ENCODE measurements around the gene ADAMTS2. TPM values are rescaled to one million over a fixed set of nuclear protein-coding genes. Genes with fewer than 3 reads are reported as not detected.

The ADAMTS2 gene
- total RNA-seq, 1 donor from 2014 or later, result 18.8 TPM

GRCh38 chr5:179297486-179298180 lies 47.6 kb downstream of the ADAMTS2 start:
- H3K9me3 ChIP-seq (ENCODE audit: insufficient read depth, low read depth, low read length), result no peaks in the 10 kb centered on the region
- H3K27me3 Mint-ChIP-seq (ENCODE audit: low read depth, unreplicated experiment), result peaks cover 7% of the 10 kb centered on the region
- DNase-seq (ENCODE audit: low read depth) (no peak), FAIRE-seq (no peak)
- H2AFZ ChIP-seq (ENCODE audit: low read depth, low read length), result no peak overlapping the region
- H3K4me1 Mint-ChIP-seq (ENCODE audit: low read depth, unreplicated experiment), result peaks cover 3% of the 10 kb centered on the region
- H3K9me3 Mint-ChIP-seq (ENCODE audit: unreplicated experiment), result peaks cover 13% of the 10 kb centered on the region
- no peaks in the 10 kb centered on the region for H3K4me1 ChIP-seq (ENCODE audit: insufficient read depth, low read length)
- no peak overlapping the region for H3K4me3 ChIP-seq (ENCODE audit: insufficient read depth, low read depth, low read length)
- H3K79me2 ChIP-seq (ENCODE audit: insufficient read depth, low read length), result no peaks in the 10 kb centered on the region
- H3K36me3 ChIP-seq (ENCODE audit: insufficient read depth, low read length), result no peaks in the 10 kb centered on the region
- no peaks in the 10 kb centered on the region for H3K27me3 ChIP-seq (ENCODE audit: insufficient read depth, low read length)
- H4K20me1 ChIP-seq (ENCODE audit: insufficient read depth, low read length), result no peaks in the 10 kb centered on the region
- no peak overlapping the region for H3K4me2 ChIP-seq (ENCODE audit: low read length)
- peak overlapping the region; percentile 27 for H3K4me3 Mint-ChIP-seq (ENCODE audit: unreplicated experiment)
- H3K27ac ChIP-seq (ENCODE audit: low read depth, low read length), result no peak overlapping the region
- TF ChIP-seq EZH2 (IDR thresholded peaks at IDR 0.05; ENCODE audit: insufficient read depth, low read length) (no peak), CTCF (IDR thresholded peaks at IDR 0.05; ENCODE audit: insufficient read depth, low read depth, low read length) (no peak)
- H3K9ac ChIP-seq (ENCODE audit: low read length), result no peak overlapping the region
- peaks cover 3% of the 10 kb centered on the region for H3K36me3 Mint-ChIP-seq (ENCODE audit: low read depth, unreplicated experiment)
- no peak overlapping the region for H3K27ac Mint-ChIP-seq (ENCODE audit: unreplicated experiment)

GRCh38 chr5:179297026-179297425 lies 48.2 kb downstream of the ADAMTS2 start:
- Histone ChIP-seq H3K9ac (ENCODE audit: low read length) (no peak overlapping the region), H3K27ac (ENCODE audit: low read depth, low read length) (no peak overlapping the region), H3K79me2 (ENCODE audit: insufficient read depth, low read length) (no peaks in the 10 kb centered on the region), H3K36me3 (ENCODE audit: insufficient read depth, low read length) (no peaks in the 10 kb centered on the region), H4K20me1 (ENCODE audit: insufficient read depth, low read length) (no peaks in the 10 kb centered on the region), H3K4me2 (ENCODE audit: low read length) (no peak overlapping the region), H3K4me3 (ENCODE audit: insufficient read depth, low read depth, low read length) (no peak overlapping the region), H2AFZ (ENCODE audit: low read depth, low read length) (no peak overlapping the region), H3K4me1 (ENCODE audit: insufficient read depth, low read length) (no peaks in the 10 kb centered on the region), H3K9me3 (ENCODE audit: insufficient read depth, low read depth, low read length) (no peaks in the 10 kb centered on the region), H3K27me3 (ENCODE audit: insufficient read depth, low read length) (no peaks in the 10 kb centered on the region)
- no peak overlapping the region for H3K4me3 Mint-ChIP-seq (ENCODE audit: unreplicated experiment)
- H3K27me3 Mint-ChIP-seq (ENCODE audit: low read depth, unreplicated experiment), result peaks cover 7% of the 10 kb centered on the region
- H3K4me1 Mint-ChIP-seq (ENCODE audit: low read depth, unreplicated experiment), result peaks cover 3% of the 10 kb centered on the region
- H3K27ac Mint-ChIP-seq (ENCODE audit: unreplicated experiment), result no peak overlapping the region
- DNase-seq (ENCODE audit: low read depth), result no peak
- H3K36me3 Mint-ChIP-seq (ENCODE audit: low read depth, unreplicated experiment), result peaks cover 3% of the 10 kb centered on the region
- no peak for TF ChIP-seq EZH2 (IDR thresholded peaks at IDR 0.05; ENCODE audit: insufficient read depth, low read length)
- no peak for FAIRE-seq
- H3K9me3 Mint-ChIP-seq (ENCODE audit: unreplicated experiment), result peaks cover 13% of the 10 kb centered on the region

- no peaks in the 10 kb centered on the region for H3K79me2 ChIP-seq (ENCODE audit: insufficient read depth, low read length)
- no peaks in the 10 kb centered on the region for H3K4me1 ChIP-seq (ENCODE audit: insufficient read depth, low read length)
- H3K4me3 Mint-ChIP-seq (ENCODE audit: unreplicated experiment), result no peak overlapping the region
- H3K36me3 Mint-ChIP-seq (ENCODE audit: low read depth, unreplicated experiment), result peaks cover 3% of the 10 kb centered on the region
- FAIRE-seq, result no peak
- DNase-seq (ENCODE audit: low read depth), result no peak
- no peak overlapping the region for H3K27ac Mint-ChIP-seq (ENCODE audit: unreplicated experiment)
- H3K27me3 Mint-ChIP-seq (ENCODE audit: low read depth, unreplicated experiment), result peaks cover 7% of the 10 kb centered on the region
- no peaks in the 10 kb centered on the region for H3K27me3 ChIP-seq (ENCODE audit: insufficient read depth, low read length)
- no peak overlapping the region for H2AFZ ChIP-seq (ENCODE audit: low read depth, low read length)
- H3K4me1 Mint-ChIP-seq (ENCODE audit: low read depth, unreplicated experiment), result peaks cover 3% of the 10 kb centered on the region
- H3K9me3 ChIP-seq (ENCODE audit: insufficient read depth, low read depth, low read length), result no peaks in the 10 kb centered on the region
- no peaks in the 10 kb centered on the region for H3K36me3 ChIP-seq (ENCODE audit: insufficient read depth, low read length)
- no peak overlapping the region for H3K27ac ChIP-seq (ENCODE audit: low read depth, low read length)
- no peaks in the 10 kb centered on the region for H4K20me1 ChIP-seq (ENCODE audit: insufficient read depth, low read length)
- H3K9ac ChIP-seq (ENCODE audit: low read length), result no peak overlapping the region
- H3K4me2 ChIP-seq (ENCODE audit: low read length), result no peak overlapping the region
- peaks cover 13% of the 10 kb centered on the region for H3K9me3 Mint-ChIP-seq (ENCODE audit: unreplicated experiment)
- no peak for TF ChIP-seq CTCF (IDR thresholded peaks at IDR 0.05; ENCODE audit: insufficient read depth, low read depth, low read length)
- TF ChIP-seq EZH2 (IDR thresholded peaks at IDR 0.05; ENCODE audit: insufficient read depth, low read length), result no peak
- no peak overlapping the region for H3K4me3 ChIP-seq (ENCODE audit: insufficient read depth, low read depth, low read length)
These were observed 49.0 kb downstream of the ADAMTS2 start for GRCh38 chr5:179296150-179296821.

Measured in astrocyte (in vitro differentiated cells and primary cell).